H1 (cell line): Measurements from ENCODE around the gene KRTAP3-2. TPM values are rescaled to one million over a fixed set of nuclear protein-coding genes. Genes with fewer than 3 reads are reported as not detected.

Experiments
- CTCF ChIA-PET: fragments of 300-600 bp; sonication (Branson Sonifier 250); formaldehyde crosslinking; loops from one replicate; lab custom pipeline; 2021; ENCODE audit not compliant: partially characterized antibody; lab: Charles Lee
- POLR2A ChIA-PET: fragments of 300-600 bp; sonication (Branson Sonifier 250); formaldehyde crosslinking; loops from one replicate; lab custom pipeline; 2021; ENCODE audit warnings: inconsistent platforms; ENCODE audit not compliant: partially characterized antibody; lab: Charles Lee
- DNase-seq, 2 experiments: peaks; one replicate each; pipeline versions ENCODE4 v3.0.0 to v3.0.0-alpha.2; 2010 to 2022; ENCODE audit warnings: low spot score in 2 of 2, low read depth in 1 of 2, mixed read lengths in 1 of 2
- FAIRE-seq: peaks from 2 replicates; lab custom pipeline; 2011; peaks lifted over from hg19 to GRCh38; lab: Jason Lieb, UNC
- H2AFZ ChIP-seq: 2 replicates; pipeline ENCODE4 v1.8.1; 2012; ENCODE audit warnings: low read length, inconsistent platforms
- H2AK5ac ChIP-seq: 2 replicates; pipeline ENCODE4 v1.6.1; 2013; ENCODE audit warnings: low read depth, low read length
- H2BK120ac ChIP-seq: replicated peaks from 2 replicates; pipeline ENCODE3; 2013; ENCODE audit warnings: low read depth, low read length, inconsistent platforms
- H2BK12ac ChIP-seq: 2 replicates; pipeline ENCODE4 v1.6.1; 2013; ENCODE audit warnings: low read depth, low read length
- H2BK15ac ChIP-seq: 2 replicates; pipeline ENCODE4 v1.6.1; 2013; ENCODE audit warnings: low read length
- H2BK20ac ChIP-seq: 2 replicates; pipeline ENCODE4 v1.6.1; 2013; ENCODE audit warnings: low read length
- H2BK5ac ChIP-seq: 2 replicates; pipeline ENCODE4 v1.6.1; 2013; ENCODE audit warnings: low read depth, low read length
- H3K14ac ChIP-seq: 2 replicates; pipeline ENCODE4 v1.6.1; 2013; ENCODE audit warnings: inconsistent platforms; ENCODE audit not compliant: insufficient read length
- H3K18ac ChIP-seq: 2 replicates; pipeline ENCODE4 v1.6.1; 2013; ENCODE audit warnings: low read length; ENCODE audit errors: extremely low read depth
- H3K23ac ChIP-seq: 2 replicates; pipeline ENCODE4 v1.6.1; 2013; ENCODE audit warnings: inconsistent platforms; ENCODE audit not compliant: insufficient read length
- H3K23me2 ChIP-seq: 2 replicates; pipeline ENCODE4 v1.6.1; 2013; ENCODE audit warnings: low read depth, low read length
- H3K27ac ChIP-seq: 2 replicates; pipeline ENCODE4 v1.6.1; 2011; ENCODE audit warnings: low read depth, low read length, inconsistent platforms
- H3K27me3 ChIP-seq, 4 experiments: replicated peaks in 1 of 4; 1 replicate in 1 of 4; 2 replicates in 3 of 4; pipeline versions ENCODE4 v1.6.1 to v1.8.1; 2011 to 2013; ENCODE audit warnings: low read length in 3 of 4, mild to moderate bottlenecking in 3 of 4, inconsistent platforms in 2 of 4, mixed read lengths in 2 of 4, moderate library complexity in 1 of 4; ENCODE audit not compliant: control insufficient read depth in 3 of 4, insufficient read depth in 3 of 4; ENCODE audit errors: extremely low read depth in 1 of 4
- H3K36me3 ChIP-seq, 4 experiments: 2 replicates each; pipeline versions ENCODE4 v1.6.1 to v1.8.1; 2011 to 2013; ENCODE audit warnings: mild to moderate bottlenecking in 4 of 4, low read length in 3 of 4, moderate library complexity in 2 of 4, control low read depth in 1 of 4, inconsistent platforms in 1 of 4; ENCODE audit not compliant: insufficient read depth in 4 of 4, control insufficient read depth in 2 of 4
- H3K4ac ChIP-seq: replicated peaks from 2 replicates; pipeline ENCODE3; 2013; ENCODE audit warnings: low read length, low read depth, mixed read lengths, inconsistent platforms; ENCODE audit not compliant: insufficient read length
- H3K4me1 ChIP-seq, 4 experiments: replicated peaks in 1 of 4; 1 replicate in 1 of 4; 2 replicates in 3 of 4; pipeline versions ENCODE4 v1.6.1 to v1.8.1; 2011 to 2013; ENCODE audit warnings: low read length in 3 of 4, inconsistent platforms in 2 of 4, mixed read lengths in 1 of 4; ENCODE audit not compliant: insufficient read depth in 4 of 4, control insufficient read depth in 3 of 4
- H3K4me2 ChIP-seq, 2 experiments: 2 replicates each; pipeline versions ENCODE4 v1.6.1 to v1.8.1; 2011 to 2013; ENCODE audit warnings: low read depth in 2 of 2, low read length in 2 of 2, control low read depth in 1 of 2, inconsistent platforms in 1 of 2, mild to moderate bottlenecking in 1 of 2; ENCODE audit not compliant: insufficient read depth in 1 of 2
- H3K4me3 ChIP-seq, 4 experiments: fragments of 200-600, 300-600 bp in 1 of 4; sonication (generic), shearing (Covaris generic), sonication (Bioruptor Twin) in 1 of 4; 2 replicates each; pipeline versions ENCODE4 v1.5.1 to v1.8.1; 2011 to 2016; ENCODE audit warnings: low read length in 4 of 4, low read depth in 3 of 4, control low read depth in 2 of 4, inconsistent platforms in 2 of 4, mild to moderate bottlenecking in 2 of 4, mixed read lengths in 1 of 4, moderate library complexity in 1 of 4; ENCODE audit not compliant: insufficient read depth in 2 of 4; ENCODE audit errors: extremely low read depth in 1 of 4
- H3K56ac ChIP-seq: replicated peaks from 2 replicates; pipeline ENCODE3; 2013; ENCODE audit warnings: low read depth, mild to moderate bottlenecking, mixed read lengths, low read length, inconsistent platforms; ENCODE audit not compliant: insufficient read length
- H3K79me1 ChIP-seq: 2 replicates; pipeline ENCODE4 v1.6.1; 2013; ENCODE audit warnings: low read depth, low read length, control low read depth
- H3K79me2 ChIP-seq, 2 experiments: 2 replicates each; pipeline versions ENCODE4 v1.6.1 to v1.8.1; 2012 to 2013; ENCODE audit warnings: low read length in 2 of 2, mild to moderate bottlenecking in 2 of 2, inconsistent platforms in 1 of 2; ENCODE audit not compliant: insufficient read depth in 2 of 2, control insufficient read depth in 1 of 2
- H3K9ac ChIP-seq, 4 experiments: replicated peaks in 1 of 4; 1 replicate in 1 of 4; 2 replicates in 3 of 4; pipeline versions ENCODE4 v1.6.1 to v1.8.1; 2011 to 2013; ENCODE audit warnings: low read depth in 3 of 4, low read length in 3 of 4, control low read depth in 2 of 4, mild to moderate bottlenecking in 2 of 4, moderate library complexity in 2 of 4, inconsistent platforms in 1 of 4; ENCODE audit errors: extremely low read depth in 1 of 4
- H3K9me3 ChIP-seq, 2 experiments: 2 replicates each; pipeline versions ENCODE4 v1.6.1 to v1.8.1; 2012 to 2013; ENCODE audit warnings: mild to moderate bottlenecking in 2 of 2, moderate library complexity in 2 of 2, control low read depth in 1 of 2, inconsistent platforms in 1 of 2, low read depth in 1 of 2, low read length in 1 of 2, mixed read lengths in 1 of 2; ENCODE audit not compliant: insufficient read depth in 2 of 2
- H4K20me1 ChIP-seq, 2 experiments: replicated peaks in 1 of 2; 2 replicates each; pipeline versions ENCODE3 to v1.8.1; 2011 to 2013; ENCODE audit warnings: inconsistent platforms in 2 of 2, low read length in 2 of 2, mild to moderate bottlenecking in 1 of 2; ENCODE audit not compliant: insufficient read depth in 2 of 2, control insufficient read depth in 1 of 2
- H4K5ac ChIP-seq: 2 replicates; pipeline ENCODE4 v1.6.1; 2013; ENCODE audit warnings: low read length, low read depth, mixed read lengths, inconsistent platforms; ENCODE audit not compliant: insufficient read length
- H4K8ac ChIP-seq: 2 replicates; pipeline ENCODE4 v1.8.0; 2013; ENCODE audit warnings: mild to moderate bottlenecking, moderate library complexity, low read length, inconsistent platforms; ENCODE audit not compliant: insufficient read depth; ENCODE audit errors: extremely low read depth
- H4K91ac ChIP-seq: replicated peaks from 2 replicates; pipeline ENCODE3; 2013; ENCODE audit warnings: low read length, mixed read lengths, inconsistent platforms; ENCODE audit not compliant: insufficient read length
- CBX5 ChIP-seq: fragments of 300-800, 300-1000 bp; sonication (generic); IDR thresholded peaks from 2 replicates; pipeline ENCODE4 v1.7.1; 2016; ENCODE audit warnings: antibody characterized with exemption, low read length, low read depth
- CBX8 ChIP-seq: fragments of 300-800, 300-1000 bp; sonication (generic); IDR thresholded peaks from 2 replicates; pipeline ENCODE4 v1.7.1; 2016; ENCODE audit warnings: low read depth, low read length, borderline replicate concordance
- CHD1 ChIP-seq: IDR thresholded peaks from 2 replicates; pipeline ENCODE4 v1.6.1; 2012; ENCODE audit warnings: low read depth, low read length, improper control_type of control experiment
- CHD2 ChIP-seq: IDR thresholded peaks from 2 replicates; pipeline ENCODE4 v1.6.1; 2012; ENCODE audit warnings: low read length, improper control_type of control experiment
- EGR1 ChIP-seq: IDR thresholded peaks from 2 replicates; pipeline ENCODE4 v1.6.1; 2011; ENCODE audit warnings: low read depth, low read length, borderline replicate concordance
- HDAC2 ChIP-seq, 2 experiments: fragments of 300-600 bp in 1 of 2; sonication (generic) in 1 of 2; IDR thresholded peaks; 2 replicates each; pipeline ENCODE4 v1.6.1; 2011 to 2012; ENCODE audit warnings: low read depth in 2 of 2, low read length in 2 of 2, mild to moderate bottlenecking in 2 of 2, moderate library complexity in 2 of 2, borderline replicate concordance in 1 of 2, inconsistent platforms in 1 of 2
- JUND ChIP-seq: IDR thresholded peaks from 2 replicates; pipeline ENCODE4 v1.6.1; 2011; ENCODE audit warnings: mild to moderate bottlenecking, improper control_type of control experiment, low read length
- KDM4A ChIP-seq: IDR thresholded peaks from one replicate; pipeline ENCODE4 v1.7.1; 2012; ENCODE audit warnings: low read depth, mild to moderate bottlenecking, moderate library complexity, low read length, inconsistent platforms; ENCODE audit not compliant: severe bottlenecking
- MAFK ChIP-seq: IDR thresholded peaks from 2 replicates; pipeline ENCODE4 v1.6.1; 2012; ENCODE audit warnings: low read depth, mild to moderate bottlenecking, improper control_type of control experiment, low read length
- NRF1 ChIP-seq: IDR thresholded peaks from 2 replicates; pipeline ENCODE4 v1.6.1; 2011; ENCODE audit warnings: mild to moderate bottlenecking, low read depth, low read length, improper control_type of control experiment
- SAP30 ChIP-seq: fragments of 300-600 bp; sonication (generic); IDR thresholded peaks from 2 replicates; pipeline ENCODE4 v1.7.1; 2012; ENCODE audit warnings: low read length, moderate library complexity, mild to moderate bottlenecking, inconsistent platforms; ENCODE audit not compliant: insufficient read depth, insufficient replicate concordance
- SP1 ChIP-seq: IDR thresholded peaks from 2 replicates; pipeline ENCODE4 v1.6.1; 2011; ENCODE audit warnings: low read depth, low read length
- SP2 ChIP-seq: IDR thresholded peaks from 2 replicates; pipeline ENCODE4 v1.6.1; 2012; ENCODE audit warnings: mild to moderate bottlenecking, low read length, inconsistent platforms
- SP4 ChIP-seq: IDR thresholded peaks from 2 replicates; pipeline ENCODE4 v1.6.1; 2012; ENCODE audit warnings: low read length, inconsistent platforms
- TEAD4 ChIP-seq: IDR thresholded peaks from 2 replicates; pipeline ENCODE4 v1.6.1; 2012; ENCODE audit warnings: low read depth, low read length, inconsistent platforms, mixed read lengths
- WGBS, 2 experiments: shearing (Covaris generic) in 1 of 2; methylation state at CpG; one replicate each; pipeline versions ENCODE4 v1.1.6 to v1.1.7; 2013 to 2015; ENCODE audit warnings: low lambda C conversion rate in 2 of 2, mixed read lengths in 2 of 2, inconsistent platforms in 1 of 2, low coverage in 1 of 2, missing lambda C conversion rate in 1 of 2; ENCODE audit not compliant: insufficient replicate concordance in 2 of 2, insufficient coverage in 1 of 2, insufficient read length in 1 of 2; ENCODE audit errors: extremely low coverage in 1 of 2, missing lambda C conversion rate in 1 of 2; 5-methylcytosine and 5-hydroxymethylcytosine counted together
- polyA plus RNA-seq, 7 experiments: library from polyadenylated mRNA; depleted of rRNA in 3 of 7; stranded (reverse) in 5 of 7; unstranded in 2 of 7; fragments of >200 nt in 5 of 7; fragments of 200-250 nt in 2 of 7; gene quantifications; 1 replicate in 5 of 7; 2 replicates in 1 of 7; 4 replicates in 1 of 7; pipeline versions ENCODE4 v1.2.1 to v1.2.3, GENCODE V29; 2011 to 2013; ENCODE audit warnings: missing spikeins in 2 of 7, mixed read lengths in 2 of 7
- total RNA-seq: library from RNA; stranded (reverse); fragmentation: NEBNext Ultra II Directional; extraction: Animal tissue kit (Norgen Biotek cat#: 25700); gene quantifications from 2 replicates; pipeline ENCODE4 v1.2.1, GENCODE V29; 2021

The KRTAP3-2 gene
- total and polyA plus RNA-seq, 2 of the 8 experiments (the other 6 are each of a cell fraction or from before 2014, with no cell fraction given), result not detected

DNA sequence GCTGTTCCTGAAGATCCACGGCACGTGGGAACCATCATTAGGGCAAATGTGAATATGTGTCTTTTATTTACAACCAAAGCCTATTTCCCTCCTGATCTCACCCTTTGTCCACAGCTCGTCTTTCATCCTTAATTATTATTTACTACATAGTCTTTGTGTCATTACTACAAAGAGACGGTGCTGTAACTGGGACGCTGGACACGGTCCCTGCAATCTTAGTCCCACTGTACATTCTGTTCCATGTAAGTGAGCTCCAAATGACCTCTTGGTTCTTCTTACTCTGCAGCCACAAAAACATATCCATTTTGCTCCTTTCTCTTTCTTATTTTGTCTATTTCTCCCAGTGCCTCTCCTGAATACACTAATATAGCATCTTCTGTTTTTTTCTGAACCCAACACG lies 49.5 kb downstream of the KRTAP3-2 start:
- Histone ChIP-seq H3K9me3 (no peaks in the 10 kb centered on the region), H3K4me2 (no peak overlapping the region), H4K8ac (no peak overlapping the region), H3K4ac (no peak overlapping the region), H3K18ac (no peak overlapping the region), H4K20me1 (no peaks in the 10 kb centered on the region), H3K23ac (no peak overlapping the region), H2BK20ac (no peak overlapping the region), H3K9ac (no peak overlapping the region), H4K91ac (no peak overlapping the region), H3K27ac (no peak overlapping the region), H4K5ac (no peak overlapping the region)
- CTCF ChIA-PET, result interaction anchor here (1.0 kb wide), 1 partner anchor 8 kb away, joined by 4 read pairs; no protein-coding TSS in a partner anchor
- TF ChIP-seq MAFK (no peak), CBX5 (no peak), EGR1 (no peak), CHD2 (no peak), SP1 (no peak), JUND (no peak), HDAC2 (IDR thresholded peaks at IDR 0.05; ENCODE audit: borderline replicate concordance in 1 of 2, low read depth in 2 of 2, low read length in 2 of 2) (no peak), TEAD4 (no peak), KDM4A (no peak), CBX8 (no peak), SP4 (no peak), SAP30 (no peak), NRF1 (no peak), SP2 (no peak), CHD1 (no peak)
- TF ChIP-seq, all 59 proteins: peak for 0
- POLR2A ChIA-PET, result no interaction called here
- H2BK120ac ChIP-seq, result no peak overlapping the region
- H3K56ac ChIP-seq, result no peak overlapping the region
- no peak overlapping the region for H2BK15ac ChIP-seq
- no peaks in the 10 kb centered on the region for H3K36me3 ChIP-seq
- no peak overlapping the region for H2BK5ac ChIP-seq
- H2AK5ac ChIP-seq, result no peak overlapping the region
- H3K14ac ChIP-seq, result no peak overlapping the region
- H3K79me2 ChIP-seq, result no peaks in the 10 kb centered on the region
- H3K79me1 ChIP-seq, result no peaks in the 10 kb centered on the region
- no peaks in the 10 kb centered on the region for H3K27me3 ChIP-seq
- no peaks in the 10 kb centered on the region for H3K23me2 ChIP-seq
- H3K4me1 ChIP-seq, result no peaks in the 10 kb centered on the region
- H2BK12ac ChIP-seq, result no peak overlapping the region
- H3K4me3 ChIP-seq, result no peak overlapping the region
- DNase-seq (no peak), FAIRE-seq (no peak)
- WGBS, 2 experiments, result 93% methylated on average over 7 of the region's 7 CpGs; no CpG with 5 or more reads in 1 of the 2 experiments
- H2AFZ ChIP-seq, result no peak overlapping the region; the same call in 1 of the 2 replicates
